Epithelial cell of proximal tubule (primary cell): ENCODE results near the gene AMBRA1. TPM values are rescaled to one million over a fixed set of nuclear protein-coding genes. Genes with fewer than 3 reads are reported as not detected.

Experiments
- DNase-seq: peaks from one replicate; pipeline ENCODE4 v3.0.0-alpha.2; 2011; ENCODE audit warnings: low read depth
- H3K4me3 ChIP-seq: 2 replicates; pipeline ENCODE4 v1.5.1; 2011; ENCODE audit warnings: low read depth, mild to moderate bottlenecking, low read length
- total RNA-seq: library from RNA; depleted of rRNA; stranded (reverse); fragments of >200 nt; gene quantifications from 2 replicates; pipeline ENCODE4 v1.2.3, GENCODE V29; 2015
- TF ChIP-seq, protein P1 (sequence below): conservative IDR thresholded peaks from 2 replicates; pipeline ENCODE4 v1.5.1; 2012; ENCODE audit warnings: low read depth, mild to moderate bottlenecking, low read length

AMBRA1 gene
- total RNA-seq, 1 donor from 2014 or later: 21.0 TPM

DNA sequence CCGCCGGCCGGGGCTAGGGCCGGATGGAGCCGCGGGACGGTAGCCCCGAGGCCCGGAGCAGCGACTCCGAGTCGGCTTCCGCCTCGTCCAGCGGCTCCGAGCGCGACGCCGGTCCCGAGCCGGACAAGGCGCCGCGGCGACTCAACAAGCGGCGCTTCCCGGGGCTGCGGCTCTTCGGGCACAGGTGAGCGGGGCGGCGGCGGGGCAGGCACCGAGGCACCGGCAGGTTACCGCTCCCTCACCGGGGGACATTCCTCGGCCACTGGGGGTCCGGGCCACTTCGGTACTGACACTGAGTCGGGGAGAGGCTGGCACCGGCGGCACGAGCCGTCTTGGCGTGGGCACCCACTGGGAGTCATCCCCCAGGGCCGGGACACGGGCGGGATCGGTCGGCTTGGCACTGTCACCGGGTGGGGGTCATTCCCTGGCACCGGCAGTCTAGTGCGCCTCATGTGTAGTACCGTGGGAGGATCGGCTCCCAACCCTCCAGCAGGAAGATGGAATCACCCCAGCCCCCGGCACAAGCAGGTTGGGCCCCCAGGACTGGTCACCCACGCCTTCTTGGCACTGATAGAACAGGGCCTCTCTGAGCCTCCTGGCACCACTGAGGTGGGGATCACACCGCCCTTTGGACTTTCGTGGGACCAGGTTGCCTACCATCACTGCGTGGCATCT, 246.0 kb downstream of the AMBRA1 start:
- TF ChIP-seq, protein P1, sequence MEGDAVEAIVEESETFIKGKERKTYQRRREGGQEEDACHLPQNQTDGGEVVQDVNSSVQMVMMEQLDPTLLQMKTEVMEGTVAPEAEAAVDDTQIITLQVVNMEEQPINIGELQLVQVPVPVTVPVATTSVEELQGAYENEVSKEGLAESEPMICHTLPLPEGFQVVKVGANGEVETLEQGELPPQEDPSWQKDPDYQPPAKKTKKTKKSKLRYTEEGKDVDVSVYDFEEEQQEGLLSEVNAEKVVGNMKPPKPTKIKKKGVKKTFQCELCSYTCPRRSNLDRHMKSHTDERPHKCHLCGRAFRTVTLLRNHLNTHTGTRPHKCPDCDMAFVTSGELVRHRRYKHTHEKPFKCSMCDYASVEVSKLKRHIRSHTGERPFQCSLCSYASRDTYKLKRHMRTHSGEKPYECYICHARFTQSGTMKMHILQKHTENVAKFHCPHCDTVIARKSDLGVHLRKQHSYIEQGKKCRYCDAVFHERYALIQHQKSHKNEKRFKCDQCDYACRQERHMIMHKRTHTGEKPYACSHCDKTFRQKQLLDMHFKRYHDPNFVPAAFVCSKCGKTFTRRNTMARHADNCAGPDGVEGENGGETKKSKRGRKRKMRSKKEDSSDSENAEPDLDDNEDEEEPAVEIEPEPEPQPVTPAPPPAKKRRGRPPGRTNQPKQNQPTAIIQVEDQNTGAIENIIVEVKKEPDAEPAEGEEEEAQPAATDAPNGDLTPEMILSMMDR: no peak
- no peak for DNase-seq

GRCh38 chr11:46346886-46347636, 246.8 kb downstream of the AMBRA1 start, which contains the start of gene DGKZ:
TSS of gene DGKZ (plus strand) at chr11:46347463. CDS start at chr11:46347660, 197 bp downstream.
- TF ChIP-seq, protein P1: peak; percentile 53
- no peak for DNase-seq

More for the DNA sequence above, 246.0 kb downstream of the AMBRA1 start:
- peak overlapping the region; percentile 91 for H3K4me3 ChIP-seq

More at GRCh38 chr11:46346886-46347636, 246.8 kb downstream of the AMBRA1 start, which contains the start of gene DGKZ:
- H3K4me3 ChIP-seq: peak within 1 kb of the TSS; percentile 91

Other genes with a start within 250 kb of the AMBRA1 start
- 41.1 and 82.2 TPM in 2 replicates for gene DGKZ, start 246.6 kb downstream of the AMBRA1 start, total RNA-seq
- gene MDK, start 212.4 kb downstream of the AMBRA1 start, total RNA-seq: 345 and 604 TPM in 2 replicates
- gene CHRM4, start 202.2 kb downstream of the AMBRA1 start, total RNA-seq: not detected in 2 replicates
- gene HARBI1, start 23.2 kb upstream of the AMBRA1 start, total RNA-seq: 1.6 and 3.3 TPM in 2 replicates
- gene ATG13, start 23.5 kb upstream of the AMBRA1 start, total RNA-seq: 45.1 and 52.9 TPM in 2 replicates
- 29.1 and 33.9 TPM in 2 replicates for gene ARHGAP1, start 106.6 kb upstream of the AMBRA1 start, total RNA-seq
- 11.3 and 12.5 TPM in 2 replicates for gene ZNF408, start 107.0 kb upstream of the AMBRA1 start, total RNA-seq
- 0.17 TPM in 1 of 2 replicates, not detected in the other for gene F2, start 125.2 kb upstream of the AMBRA1 start, total RNA-seq